ACC112 (cell line): ENCODE results near the gene DEFB132.

Source experiments
- H2AFZ ChIP-seq: fragments of 200-600 bp; sonication (generic); one replicate; pipeline ENCODE4 v1.6.0; 2017; ENCODE audit warnings: antibody characterized with exemption, low read length; ENCODE audit not compliant: unreplicated experiment
- H3K27ac ChIP-seq: fragments of 200-600 bp; sonication (generic); 2 replicates; pipeline ENCODE4 v1.5.1; 2014; ENCODE audit warnings: low read depth, mild to moderate bottlenecking, antibody characterized with exemption, low read length, moderate library complexity
- H3K27me3 ChIP-seq: fragments of 200-600 bp; sonication (generic); 2 replicates; pipeline ENCODE4 v1.6.1; 2014; ENCODE audit warnings: mild to moderate bottlenecking, antibody characterized with exemption, low read length, moderate library complexity, mixed read lengths; ENCODE audit not compliant: insufficient read depth
- H3K36me3 ChIP-seq: fragments of 200-600 bp; sonication (generic); 2 replicates; pipeline ENCODE4 v1.6.1; 2016; ENCODE audit warnings: mild to moderate bottlenecking, antibody characterized with exemption, low read length, moderate library complexity, mixed read lengths; ENCODE audit not compliant: insufficient read depth
- H3K4me1 ChIP-seq: fragments of 200-600 bp; sonication (generic); one replicate; pipeline ENCODE4 v1.6.1; 2016; ENCODE audit warnings: low read length, mixed read lengths; ENCODE audit not compliant: insufficient read depth, unreplicated experiment, control insufficient read depth
- H3K4me3 ChIP-seq: fragments of 200-600 bp; sonication (generic); 2 replicates; pipeline ENCODE4 v1.5.1; 2014; ENCODE audit warnings: mild to moderate bottlenecking, low read depth, low read length
- H3K79me2 ChIP-seq: fragments of 200-600 bp; sonication (generic); one replicate; pipeline ENCODE4 v1.6.0; 2016; ENCODE audit warnings: low read length; ENCODE audit not compliant: control insufficient read depth, unreplicated experiment, insufficient read depth

Gene DEFB132

GRCh38 chr20:263701-264100 is 6.2 kb downstream of the DEFB132 start:
- Histone ChIP-seq H3K27me3 (peaks cover 6% of the 10 kb centered on the region), H2AFZ (no peak overlapping the region)

GRCh38 chr20:266596-267562 is 9.4 kb downstream of the DEFB132 start:
- Histone ChIP-seq H2AFZ (peak overlapping the region; percentile 95), H3K79me2 (no peaks in the 10 kb centered on the region), H3K36me3 (no peaks in the 10 kb centered on the region), H3K4me1 (peaks cover 3% of the 10 kb centered on the region), H3K4me3 (peak overlapping the region; percentile 70), H3K27me3 (no peaks in the 10 kb centered on the region), H3K27ac (no peak overlapping the region)

More at GRCh38 chr20:263701-264100, 6.2 kb downstream of the DEFB132 start:
- H3K36me3 ChIP-seq = no peaks in the 10 kb centered on the region
- no peak overlapping the region for H3K4me3 ChIP-seq
- peaks cover 3% of the 10 kb centered on the region for H3K4me1 ChIP-seq
- no peak overlapping the region for H3K27ac ChIP-seq
- no peaks in the 10 kb centered on the region for H3K79me2 ChIP-seq

GRCh38 chr20:270517-270916 is 13.0 kb downstream of the DEFB132 start:
- Histone ChIP-seq H2AFZ (no peak overlapping the region), H3K79me2 (no peaks in the 10 kb centered on the region), H3K4me1 (peaks cover 3% of the 10 kb centered on the region), H3K27ac (no peak overlapping the region), H3K4me3 (no peak overlapping the region), H3K27me3 (no peaks in the 10 kb centered on the region), H3K36me3 (no peaks in the 10 kb centered on the region)

DNA sequence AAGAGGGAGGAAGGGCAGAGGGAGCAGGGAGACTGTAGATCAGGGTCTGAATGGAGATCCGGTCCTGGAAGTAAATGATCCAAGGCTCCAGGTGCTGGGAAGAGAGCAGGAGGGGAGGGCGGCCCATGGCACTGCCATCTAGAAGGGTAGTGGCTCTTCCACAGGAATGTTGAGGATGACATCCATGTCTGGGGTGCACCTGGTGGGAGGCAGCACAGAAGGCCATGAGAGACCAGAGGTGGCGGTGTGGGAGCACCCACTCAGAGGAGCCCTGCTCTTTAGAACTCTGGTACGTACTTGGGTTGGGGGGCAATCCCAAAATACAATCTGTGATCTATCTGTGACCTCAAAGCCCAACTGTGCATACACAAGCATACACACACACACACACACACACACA is 13.5 kb downstream of the DEFB132 start:
- H3K27ac ChIP-seq = no peak overlapping the region
- H3K4me1 ChIP-seq = peaks cover 3% of the 10 kb centered on the region
- no peaks in the 10 kb centered on the region for H3K27me3 ChIP-seq
- H2AFZ ChIP-seq = no peak overlapping the region
- no peak overlapping the region for H3K4me3 ChIP-seq
- H3K36me3 ChIP-seq = no peaks in the 10 kb centered on the region
- H3K79me2 ChIP-seq = no peaks in the 10 kb centered on the region

GRCh38 chr20:271528-271927 is 14.0 kb downstream of the DEFB132 start:
- H3K27ac ChIP-seq = no peak overlapping the region
- no peaks in the 10 kb centered on the region for H3K36me3 ChIP-seq
- no peak overlapping the region for H2AFZ ChIP-seq
- no peaks in the 10 kb centered on the region for H3K79me2 ChIP-seq
- no peaks in the 10 kb centered on the region for H3K27me3 ChIP-seq
- no peak overlapping the region for H3K4me3 ChIP-seq
- peaks cover under 1% of the 10 kb centered on the region for H3K4me1 ChIP-seq

DNA sequence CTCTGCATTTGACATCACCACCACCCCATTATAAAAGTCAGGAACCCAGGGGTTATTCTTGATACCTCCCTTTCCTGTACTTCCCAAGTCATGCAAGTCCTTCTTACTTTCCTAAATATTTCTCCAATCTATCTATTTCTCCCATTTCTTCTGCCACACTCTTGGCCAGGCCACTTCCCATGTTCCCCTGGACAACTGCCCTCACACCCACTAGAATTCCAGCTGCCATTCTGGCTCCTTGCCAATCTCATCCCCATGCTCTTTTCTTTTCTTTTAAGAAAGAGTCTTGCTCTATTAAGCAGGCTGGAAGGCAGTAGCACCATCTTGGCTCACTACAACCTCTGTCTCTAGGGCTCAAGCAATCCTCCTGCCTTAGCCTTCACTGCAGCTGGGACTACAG is 15.2 kb downstream of the DEFB132 start:
- Histone ChIP-seq H3K4me1 (no peaks in the 10 kb centered on the region), H2AFZ (no peak overlapping the region), H3K36me3 (no peaks in the 10 kb centered on the region; the same call in 1 of the 2 replicates), H3K79me2 (no peaks in the 10 kb centered on the region), H3K27ac (no peak overlapping the region), H3K27me3 (no peaks in the 10 kb centered on the region), H3K4me3 (no peak overlapping the region)

DNA sequence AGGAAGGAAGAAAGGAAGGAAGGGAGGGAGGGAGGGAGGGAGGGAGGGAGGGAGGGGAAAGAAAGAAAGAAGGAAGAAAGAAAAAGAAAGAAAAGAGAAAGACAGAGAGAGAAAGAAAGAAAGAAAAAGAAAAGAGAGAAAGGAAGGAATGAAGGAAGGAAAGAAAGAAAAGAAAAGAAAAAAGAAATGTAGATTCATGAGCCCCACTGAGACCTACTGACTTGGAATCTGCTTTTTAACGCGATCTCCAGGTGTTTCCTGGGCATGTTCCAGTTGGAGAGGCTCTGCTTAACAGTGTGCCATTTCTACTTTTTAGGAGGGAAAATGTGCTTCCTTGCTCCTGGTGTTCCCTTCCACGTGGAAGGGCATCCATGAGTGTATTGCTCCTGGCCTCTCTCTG is 16.4 kb downstream of the DEFB132 start:
- Histone ChIP-seq H3K27me3 (no peaks in the 10 kb centered on the region), H3K36me3 (no peaks in the 10 kb centered on the region; the same call in 1 of the 2 replicates), H3K4me1 (no peaks in the 10 kb centered on the region)

GRCh38 chr20:275791-276190 is 18.3 kb downstream of the DEFB132 start:
- Histone ChIP-seq H3K36me3 (no peaks in the 10 kb centered on the region; the same call in 1 of the 2 replicates), H2AFZ (no peak overlapping the region), H3K4me3 (no peak overlapping the region), H3K4me1 (no peaks in the 10 kb centered on the region), H3K27me3 (no peaks in the 10 kb centered on the region), H3K79me2 (no peaks in the 10 kb centered on the region), H3K27ac (no peak overlapping the region)

More for the DNA sequence above, 16.4 kb downstream of the DEFB132 start:
- Histone ChIP-seq H3K27ac (no peak overlapping the region), H3K4me3 (no peak overlapping the region), H2AFZ (no peak overlapping the region), H3K79me2 (no peaks in the 10 kb centered on the region)

DNA sequence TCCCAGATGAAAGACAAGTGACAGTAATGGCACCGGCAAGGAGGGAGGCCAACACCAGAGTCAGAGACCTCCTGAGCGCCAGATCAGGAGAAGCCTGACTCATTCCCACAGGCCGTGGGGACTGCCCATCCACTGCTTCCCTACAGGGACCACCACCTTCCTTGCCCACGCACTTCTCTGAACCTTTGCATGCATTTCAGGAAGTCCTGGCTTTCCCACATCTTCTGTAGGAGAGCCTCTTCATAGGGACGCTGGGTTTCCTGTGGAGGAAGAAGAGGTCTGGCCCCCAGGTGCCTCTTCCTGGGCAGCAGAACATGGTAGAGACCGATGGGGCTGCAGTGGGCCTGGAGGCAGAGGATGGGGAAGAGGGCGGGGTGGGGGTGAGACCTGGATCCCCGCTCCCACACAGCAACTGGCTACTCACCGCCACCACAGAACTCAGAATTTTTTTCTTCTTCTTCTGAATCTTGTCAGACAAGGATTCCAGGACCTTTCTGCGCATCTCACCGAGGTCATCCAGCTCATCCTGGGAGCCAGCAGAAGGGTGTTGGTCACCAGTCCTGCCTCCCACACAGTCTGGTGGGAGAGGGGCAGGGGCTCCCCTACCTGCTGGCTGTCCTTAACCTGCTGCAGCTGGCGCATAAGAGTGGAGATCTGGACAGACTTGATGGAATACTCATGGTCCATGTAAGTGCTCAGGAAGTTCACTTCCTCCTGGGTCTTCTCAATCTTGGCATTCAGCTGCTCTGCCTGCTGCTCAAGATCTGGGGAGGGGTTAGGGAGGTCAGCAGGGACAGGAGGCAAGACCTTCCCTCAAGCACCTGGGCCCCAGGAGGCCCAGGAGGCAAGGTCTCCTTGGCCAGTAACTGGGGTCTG is 19.3 kb downstream of the DEFB132 start:
- Histone ChIP-seq H2AFZ (no peak overlapping the region), H3K27ac (no peak overlapping the region), H3K36me3 (no peaks in the 10 kb centered on the region; the same call in 1 of the 2 replicates), H3K79me2 (no peaks in the 10 kb centered on the region), H3K4me3 (no peak overlapping the region), H3K4me1 (no peaks in the 10 kb centered on the region), H3K27me3 (no peaks in the 10 kb centered on the region)

- Histone ChIP-seq H3K36me3 (no peaks in the 10 kb centered on the region; the same call in 1 of the 2 replicates), H3K27ac (no peak overlapping the region), H3K4me1 (no peaks in the 10 kb centered on the region), H3K4me3 (no peak overlapping the region), H3K79me2 (no peaks in the 10 kb centered on the region), H3K27me3 (no peaks in the 10 kb centered on the region), H2AFZ (no peak overlapping the region)
Measured at GRCh38 chr20:277496-277781, 19.9 kb downstream of the DEFB132 start.
